Breast epithelium (tissue), 3 donors: ENCODE measurements around the gene PLSCR1.
A peak's percentile ranks its signal among the peaks of the same experiment; 100 is the strongest.

Experiments used
- POLR2A ChIP-seq: fragments of 450-650 bp; IDR thresholded peaks from one replicate; pipeline ENCODE4 v1.6.1; 2016; ENCODE audit warnings: antibody characterized with exemption, mild to moderate bottlenecking, moderate library complexity
- POLR2AphosphoS5 ChIP-seq, 3 donors: sonication (generic); formaldehyde crosslinking; IDR thresholded peaks; one replicate each; pipeline ENCODE4 v1.6.1; 2017; ENCODE audit warnings: antibody characterized with exemption in 3 of 3
- TF ChIP-seq, protein P1 (sequence below), 3 donors: fragments of 450-650 bp; IDR thresholded peaks; one replicate each; pipeline ENCODE4 v1.5.1; 2016 to 2017; ENCODE audit warnings: antibody characterized with exemption in 3 of 3, mild to moderate bottlenecking in 3 of 3, moderate library complexity in 3 of 3

- TF ChIP-seq POLR2A (peak; percentile 75), POLR2AphosphoS5 (IDR thresholded peaks at IDR 0.05) (peak; percentile 86 to 95 (median 95))
- TF ChIP-seq, protein P1, sequence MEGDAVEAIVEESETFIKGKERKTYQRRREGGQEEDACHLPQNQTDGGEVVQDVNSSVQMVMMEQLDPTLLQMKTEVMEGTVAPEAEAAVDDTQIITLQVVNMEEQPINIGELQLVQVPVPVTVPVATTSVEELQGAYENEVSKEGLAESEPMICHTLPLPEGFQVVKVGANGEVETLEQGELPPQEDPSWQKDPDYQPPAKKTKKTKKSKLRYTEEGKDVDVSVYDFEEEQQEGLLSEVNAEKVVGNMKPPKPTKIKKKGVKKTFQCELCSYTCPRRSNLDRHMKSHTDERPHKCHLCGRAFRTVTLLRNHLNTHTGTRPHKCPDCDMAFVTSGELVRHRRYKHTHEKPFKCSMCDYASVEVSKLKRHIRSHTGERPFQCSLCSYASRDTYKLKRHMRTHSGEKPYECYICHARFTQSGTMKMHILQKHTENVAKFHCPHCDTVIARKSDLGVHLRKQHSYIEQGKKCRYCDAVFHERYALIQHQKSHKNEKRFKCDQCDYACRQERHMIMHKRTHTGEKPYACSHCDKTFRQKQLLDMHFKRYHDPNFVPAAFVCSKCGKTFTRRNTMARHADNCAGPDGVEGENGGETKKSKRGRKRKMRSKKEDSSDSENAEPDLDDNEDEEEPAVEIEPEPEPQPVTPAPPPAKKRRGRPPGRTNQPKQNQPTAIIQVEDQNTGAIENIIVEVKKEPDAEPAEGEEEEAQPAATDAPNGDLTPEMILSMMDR (IDR thresholded peaks at IDR 0.05) = no peak
Measured at GRCh38 chr3:146544002-146544928, at the start of gene PLSCR1.
